Neural progenitor cell (in vitro differentiated cells): ENCODE results near the gene RBMS1. TPM values are rescaled to one million over a fixed set of nuclear protein-coding genes. Genes with fewer than 3 reads are reported as not detected.

Source experiments
- DNase-seq: peaks from one replicate; pipeline ENCODE4 v3.0.0-alpha.2; 2016; ENCODE audit warnings: low spot score
- H2AFZ ChIP-seq: fragments of 200-600 bp; sonication (generic); replicated peaks from 2 replicates; pipeline ENCODE4 v1.6.1; 2016; ENCODE audit warnings: antibody characterized with exemption
- H3F3A ChIP-seq: fragments of 200-600 bp; sonication (generic); 2 replicates; pipeline ENCODE4 v1.6.1; 2016; ENCODE audit warnings: antibody characterized with exemption, low read depth
- H3K27ac ChIP-seq: fragments of 200-600 bp; sonication (generic); 2 replicates; pipeline ENCODE4 v1.5.1; 2016; ENCODE audit warnings: mild to moderate bottlenecking
- H3K27me3 ChIP-seq: fragments of 200-600 bp; sonication (generic); 2 replicates; pipeline ENCODE4 v1.6.1; 2016; ENCODE audit warnings: mild to moderate bottlenecking, moderate library complexity
- H3K36me3 ChIP-seq: fragments of 200-600 bp; sonication (generic); 2 replicates; pipeline ENCODE4 v1.5.1; 2016
- H3K4me1 ChIP-seq: fragments of 200-600 bp; sonication (generic); 2 replicates; pipeline ENCODE4 v1.6.1; 2016; ENCODE audit warnings: mixed run types
- H3K4me2 ChIP-seq: fragments of 200-600 bp; sonication (generic); 2 replicates; pipeline ENCODE4 v1.6.1; 2016
- H3K4me3 ChIP-seq: fragments of 200-600 bp; sonication (generic); 2 replicates; pipeline ENCODE4 v1.5.1; 2016
- H3K79me2 ChIP-seq: fragments of 200-600 bp; sonication (generic); 2 replicates; pipeline ENCODE4 v1.6.1; 2016; ENCODE audit warnings: low read depth
- H3K9ac ChIP-seq: fragments of 200-600 bp; sonication (generic); 2 replicates; pipeline ENCODE4 v1.6.1; 2016
- H3K9me3 ChIP-seq: fragments of 200-600 bp; sonication (generic); 2 replicates; pipeline ENCODE4 v1.5.1; 2016; ENCODE audit warnings: low read depth
- H4K20me1 ChIP-seq: fragments of 200-600 bp; sonication (generic); 2 replicates; pipeline ENCODE4 v1.6.1; 2016; ENCODE audit warnings: low read depth
- H3K27ac Mint-ChIP-seq: 3 replicates; pipeline ENCODE4 v1.8.0; 2021; ENCODE audit warnings: mixed read lengths
- H3K27me3 Mint-ChIP-seq: 2 replicates; pipeline ENCODE4 v1.8.0; 2022; ENCODE audit warnings: low read depth, mild to moderate bottlenecking, inconsistent platforms, moderate library complexity, mixed read lengths; ENCODE audit not compliant: insufficient read depth
- H3K36me3 Mint-ChIP-seq: 3 replicates; pipeline ENCODE4 v1.8.0; 2021; ENCODE audit warnings: mixed read lengths
- H3K4me1 Mint-ChIP-seq: 3 replicates; pipeline ENCODE4 v1.8.0; 2021; ENCODE audit warnings: mixed read lengths
- H3K4me3 Mint-ChIP-seq: 3 replicates; pipeline ENCODE4 v1.8.0; 2021; ENCODE audit warnings: mild to moderate bottlenecking, moderate library complexity, mixed read lengths
- H3K9me3 Mint-ChIP-seq: 3 replicates; pipeline ENCODE4 v1.8.0; 2020; ENCODE audit warnings: mixed read lengths
- CTCF ChIP-seq: fragments of 200-600 bp; sonication (generic); IDR thresholded peaks from 2 replicates; pipeline ENCODE4 v1.5.1; 2017; ENCODE audit warnings: antibody characterized with exemption, mild to moderate bottlenecking
- EZH2 ChIP-seq: fragments of 200-600 bp; sonication (generic); IDR thresholded peaks from 2 replicates; pipeline ENCODE4 v1.6.1; 2017; ENCODE audit warnings: antibody characterized with exemption, mild to moderate bottlenecking, moderate library complexity
- EZH2phosphoT487 ChIP-seq: fragments of 200-600 bp; sonication (generic); IDR thresholded peaks from 2 replicates; pipeline ENCODE4 v1.6.1; 2017; ENCODE audit warnings: antibody characterized with exemption
- total RNA-seq: library from RNA; depleted of rRNA; stranded (reverse); fragments of >200 nt; gene quantifications from 2 replicates; pipeline ENCODE4 v1.2.3, GENCODE V29; 2015; ENCODE audit warnings: low replicate concordance

Gene RBMS1
- total RNA-seq, 1 donor from 2014 or later = 101 TPM

- Histone ChIP-seq H3K27ac (no peak overlapping the region), H3K9ac (no peak overlapping the region), H3K4me1 (peaks cover 9% of the 10 kb centered on the region), H3K36me3 (no peaks in the 10 kb centered on the region), H3K79me2 (no peaks in the 10 kb centered on the region), H3K27me3 (no peaks in the 10 kb centered on the region), H4K20me1 (no peaks in the 10 kb centered on the region), H3K9me3 (no peaks in the 10 kb centered on the region), H3K4me2 (no peak overlapping the region), H2AFZ (no peak overlapping the region), H3K4me3 (no peak overlapping the region), H3F3A (no peaks in the 10 kb centered on the region)
- Mint-ChIP-seq H3K27ac (no peak overlapping the region), H3K4me1 (peaks cover 19% of the 10 kb centered on the region), H3K4me3 (no peak overlapping the region), H3K27me3 (peaks cover 2% of the 10 kb centered on the region), H3K36me3 (no peaks in the 10 kb centered on the region), H3K9me3 (no peaks in the 10 kb centered on the region)
- no peak for DNase-seq
- TF ChIP-seq EZH2phosphoT487 (no peak), CTCF (no peak), EZH2 (no peak)
Measured at GRCh38 chr2:160415991-160416390, 77.6 kb downstream of the RBMS1 start.

GRCh38 chr2:160411955-160412354 is 81.7 kb downstream of the RBMS1 start:
- Histone ChIP-seq H3K9ac (no peak overlapping the region), H3K4me2 (no peak overlapping the region), H3K4me3 (no peak overlapping the region), H3K27ac (no peak overlapping the region), H3K4me1 (no peaks in the 10 kb centered on the region), H2AFZ (no peak overlapping the region), H3K27me3 (peaks cover 7% of the 10 kb centered on the region), H3K9me3 (no peaks in the 10 kb centered on the region), H3F3A (peaks cover 16% of the 10 kb centered on the region), H4K20me1 (peaks cover under 1% of the 10 kb centered on the region), H3K36me3 (no peaks in the 10 kb centered on the region), H3K79me2 (peaks cover 3% of the 10 kb centered on the region)
- H3K27ac Mint-ChIP-seq = no peak overlapping the region
- DNase-seq = no peak
- H3K4me3 Mint-ChIP-seq = no peak overlapping the region
- no peaks in the 10 kb centered on the region for H3K36me3 Mint-ChIP-seq
- H3K4me1 Mint-ChIP-seq = peaks cover 27% of the 10 kb centered on the region
- peaks cover 15% of the 10 kb centered on the region for H3K27me3 Mint-ChIP-seq
- TF ChIP-seq EZH2 = no peak
- TF ChIP-seq CTCF = no peak
- no peak for TF ChIP-seq EZH2phosphoT487
- H3K9me3 Mint-ChIP-seq = no peaks in the 10 kb centered on the region

- no peaks in the 10 kb centered on the region for H3K4me1 ChIP-seq
- Mint-ChIP-seq H3K4me3 (no peak overlapping the region), H3K4me1 (peaks cover 33% of the 10 kb centered on the region), H3K36me3 (no peaks in the 10 kb centered on the region), H3K27me3 (peaks cover 20% of the 10 kb centered on the region), H3K9me3 (no peaks in the 10 kb centered on the region), H3K27ac (no peak overlapping the region)
- no peaks in the 10 kb centered on the region for H3K36me3 ChIP-seq
- TF ChIP-seq CTCF (no peak), EZH2phosphoT487 (no peak), EZH2 (no peak)
- H3K79me2 ChIP-seq = peaks cover 11% of the 10 kb centered on the region
- H3K4me2 ChIP-seq = no peak overlapping the region
- peaks cover 24% of the 10 kb centered on the region for H3F3A ChIP-seq
- no peak overlapping the region for H2AFZ ChIP-seq
- no peak overlapping the region for H3K27ac ChIP-seq
- peaks cover 7% of the 10 kb centered on the region for H3K27me3 ChIP-seq
- no peak overlapping the region for H3K9ac ChIP-seq
- DNase-seq = no peak
- H3K9me3 ChIP-seq = no peaks in the 10 kb centered on the region
- H3K4me3 ChIP-seq = no peak overlapping the region
- peaks cover 9% of the 10 kb centered on the region for H4K20me1 ChIP-seq
Measured at GRCh38 chr2:160411167-160411566, 82.4 kb downstream of the RBMS1 start.
